K562 (cell line): ENCODE measurements around the gene ALDH8A1. TPM values are rescaled to one million over a fixed set of nuclear protein-coding genes. Genes with fewer than 3 reads are reported as not detected.

Source experiments
- BMI1 ChIP-seq: fragments of 150-350 bp; IDR thresholded peaks from 2 replicates; pipeline ENCODE4 v1.6.1; 2014; ENCODE audit warnings: low read length
- CHD2 ChIP-seq: IDR thresholded peaks from 2 replicates; pipeline ENCODE4 v1.6.1; 2011; ENCODE audit warnings: low read depth, low read length
- CREB1 ChIP-seq, 2 experiments: sonication (generic) in 1 of 2; formaldehyde crosslinking in 1 of 2; IDR thresholded peaks; 2 replicates each; pipeline versions ENCODE4 v1.6.1 to v1.8.0; 2012 to 2022; ENCODE audit warnings: inconsistent platforms in 1 of 2, mild to moderate bottlenecking in 1 of 2, missing genetic modification reagents in 1 of 2, moderate library complexity in 1 of 2
- EHMT2 ChIP-seq: fragments of 450-650 bp; IDR thresholded peaks from 2 replicates; pipeline ENCODE4 v1.6.1; 2018; ENCODE audit warnings: antibody characterized with exemption
- HSF4 ChIP-seq: fragments of 250-450 bp; sonication (Bioruptor Pico); IDR thresholded peaks from 2 replicates; pipeline ENCODE4 v2.1.2; 2022; ENCODE audit warnings: mild to moderate bottlenecking, moderate library complexity, borderline replicate concordance
- LCOR ChIP-seq: sonication (generic); formaldehyde crosslinking; IDR thresholded peaks from 2 replicates; pipeline ENCODE4 v1.8.0; 2022; ENCODE audit warnings: mild to moderate bottlenecking, missing genetic modification reagents
- NFATC3 ChIP-seq: fragments of 450-650 bp; IDR thresholded peaks from 2 replicates; pipeline ENCODE4 v1.6.1; 2017; ENCODE audit warnings: mild to moderate bottlenecking
- NR4A1 ChIP-seq, 2 experiments: fragments of 250-450 bp in 1 of 2; fragments of 450-650 bp in 1 of 2; sonication (Bioruptor Pico) in 1 of 2; IDR thresholded peaks; 2 replicates each; pipeline versions ENCODE4 v1.4.0 to v1.6.1; 2016 to 2020; ENCODE audit warnings: mild to moderate bottlenecking in 2 of 2, missing compliant biosample characterization in 1 of 2, missing genetic modification characterization in 1 of 2, moderate library complexity in 1 of 2
- PTRF ChIP-seq: fragments of 450-650 bp; IDR thresholded peaks from 2 replicates; pipeline ENCODE4 v1.6.1; 2016; ENCODE audit warnings: mild to moderate bottlenecking, missing genetic modification characterization, missing compliant biosample characterization
- RFX7 ChIP-seq: fragments of 250-450 bp; sonication (Bioruptor Pico); IDR thresholded peaks from 2 replicates; pipeline ENCODE4 v1.5.1; 2021; ENCODE audit warnings: mild to moderate bottlenecking
- SMARCA4 ChIP-seq: fragments of 450-650 bp; IDR thresholded peaks from 2 replicates; pipeline ENCODE4 v1.6.1; 2016
- SRSF1 ChIP-seq: fragments of 200-400 bp; formaldehyde crosslinking; IDR thresholded peaks from 2 replicates; pipeline ENCODE4 v1.6.1; 2017; ENCODE audit warnings: mild to moderate bottlenecking, low read depth, low read length, moderate library complexity
- ZC3H11A ChIP-seq: IDR thresholded peaks from 2 replicates; pipeline ENCODE4 v1.6.1; 2012; ENCODE audit warnings: low read depth, low read length, improper control_type of control experiment
- ZKSCAN3 ChIP-seq: fragments of 250-450 bp; sonication (Bioruptor Pico); IDR thresholded peaks from 2 replicates; pipeline ENCODE4 v1.4.0; 2020
- ZNF133 ChIP-seq: fragments of 250-450 bp; sonication (Bioruptor Pico); IDR thresholded peaks from 2 replicates; pipeline ENCODE4 v1.4.0; 2020; ENCODE audit warnings: mild to moderate bottlenecking
- ZNF239 ChIP-seq: fragments of 250-450 bp; sonication (Bioruptor Pico); IDR thresholded peaks from 2 replicates; pipeline ENCODE4 v1.4.0; 2020; ENCODE audit warnings: mild to moderate bottlenecking
- ZNF79 ChIP-seq: fragments of 250-450 bp; sonication (Bioruptor Pico); IDR thresholded peaks from 2 replicates; pipeline ENCODE4 v1.4.0; 2020; ENCODE audit warnings: low read depth, mild to moderate bottlenecking, moderate library complexity
- polyA plus RNA-seq, 8 experiments: library from polyadenylated mRNA; depleted of rRNA in 4 of 8; stranded (reverse) in 5 of 8; unstranded in 3 of 8; fragments of >200 nt; fragmentation: Nextera tagmentation in 2 of 8; fragmentation: Illumina TruSeq in 1 of 8; extraction: Ambion mirVana in 2 of 8; extraction: Trizol in 1 of 8; gene quantifications; 2 replicates each; pipeline versions ENCODE4 v1.2.1 to v1.2.3, GENCODE V29; 2011 to 2014; ENCODE audit warnings: inconsistent platforms in 1 of 8, missing spikeins in 1 of 8
- total RNA-seq, 7 experiments: library from RNA; depleted of rRNA in 6 of 7; stranded (reverse); fragments of >200 nt in 6 of 7; fragmentation: Illumina TruSeq in 2 of 7; extraction: Trizol in 2 of 7; gene quantifications; 2 replicates each; pipeline versions ENCODE4 v1.2.1 to v1.2.3, GENCODE V29; 2011 to 2021; ENCODE audit warnings: low replicate concordance in 1 of 7
- TF ChIP-seq, protein P1 (sequence below): sonication (generic); formaldehyde crosslinking; IDR thresholded peaks from 2 replicates; pipeline ENCODE4 v1.8.0; 2022; ENCODE audit warnings: missing genetic modification reagents, mild to moderate bottlenecking, borderline replicate concordance
- TF ChIP-seq, protein P2 (sequence below): fragments of 250-450 bp; sonication (Bioruptor Pico); IDR thresholded peaks from 2 replicates; pipeline ENCODE4 v1.8.0; 2022; ENCODE audit warnings: moderate library complexity, mild to moderate bottlenecking, inconsistent platforms
- TF ChIP-seq, protein P3 (sequence below): sonication (generic); formaldehyde crosslinking; IDR thresholded peaks from 2 replicates; pipeline ENCODE4 v1.8.0; 2023; ENCODE audit warnings: missing genetic modification reagents, mild to moderate bottlenecking, borderline replicate concordance
- TF ChIP-seq, protein P4 (sequence below): fragments of 250-450 bp; sonication (Bioruptor Pico); IDR thresholded peaks from 2 replicates; pipeline ENCODE4 v1.4.0; 2020; ENCODE audit warnings: mild to moderate bottlenecking, moderate library complexity

ALDH8A1 gene
- total and polyA plus RNA-seq, 9 of the 15 experiments (the other 6 are each of a cell fraction or from before 2014, with no cell fraction given), result 0.03 to 0.18 (median 0.04) TPM; not detected in 2

DNA sequence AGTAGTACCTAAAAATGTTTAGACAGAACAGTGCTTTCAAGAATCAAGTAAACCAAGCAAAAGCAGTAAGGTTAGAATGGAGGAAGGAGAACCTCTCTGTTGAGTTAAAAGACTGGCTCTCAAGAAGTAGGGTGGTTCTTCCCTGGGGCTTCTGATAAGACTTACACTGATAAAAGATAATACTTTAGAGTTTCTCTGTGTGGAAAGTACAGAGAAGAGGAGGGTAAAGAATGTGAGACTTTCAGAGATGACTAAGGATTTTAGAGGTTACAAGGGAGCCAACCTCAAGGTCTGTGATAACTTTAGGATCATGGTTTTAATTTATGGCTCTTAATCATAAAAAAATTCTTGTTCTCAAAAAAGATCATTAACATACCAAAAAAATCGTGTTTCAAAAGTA, 30.9 kb upstream of the ALDH8A1 start (continued):
- no peak for TF ChIP-seq SRSF1
- no peak for TF ChIP-seq BMI1
- no peak for TF ChIP-seq NR4A1 (CRISPR knock-in tag; IDR thresholded peaks at IDR 0.05)
- TF ChIP-seq NR4A1 (tag; IDR thresholded peaks at IDR 0.05), result no peak
- TF ChIP-seq SMARCA4, result peak; percentile 94
- no peak for TF ChIP-seq ZC3H11A
- no peak for TF ChIP-seq CREB1 (IDR thresholded peaks at IDR 0.05)
- no peak for TF ChIP-seq CREB1 (CRISPR knock-in tag; IDR thresholded peaks at IDR 0.05)
- TF ChIP-seq EHMT2, result peak; percentile 84
- no peak for TF ChIP-seq ZKSCAN3
- no peak for TF ChIP-seq ZNF239 (CRISPR knock-in tag)
- TF ChIP-seq ZNF79 (CRISPR knock-in tag), result no peak
- TF ChIP-seq HSF4 (CRISPR knock-in tag), result no peak
- TF ChIP-seq, protein P1, sequence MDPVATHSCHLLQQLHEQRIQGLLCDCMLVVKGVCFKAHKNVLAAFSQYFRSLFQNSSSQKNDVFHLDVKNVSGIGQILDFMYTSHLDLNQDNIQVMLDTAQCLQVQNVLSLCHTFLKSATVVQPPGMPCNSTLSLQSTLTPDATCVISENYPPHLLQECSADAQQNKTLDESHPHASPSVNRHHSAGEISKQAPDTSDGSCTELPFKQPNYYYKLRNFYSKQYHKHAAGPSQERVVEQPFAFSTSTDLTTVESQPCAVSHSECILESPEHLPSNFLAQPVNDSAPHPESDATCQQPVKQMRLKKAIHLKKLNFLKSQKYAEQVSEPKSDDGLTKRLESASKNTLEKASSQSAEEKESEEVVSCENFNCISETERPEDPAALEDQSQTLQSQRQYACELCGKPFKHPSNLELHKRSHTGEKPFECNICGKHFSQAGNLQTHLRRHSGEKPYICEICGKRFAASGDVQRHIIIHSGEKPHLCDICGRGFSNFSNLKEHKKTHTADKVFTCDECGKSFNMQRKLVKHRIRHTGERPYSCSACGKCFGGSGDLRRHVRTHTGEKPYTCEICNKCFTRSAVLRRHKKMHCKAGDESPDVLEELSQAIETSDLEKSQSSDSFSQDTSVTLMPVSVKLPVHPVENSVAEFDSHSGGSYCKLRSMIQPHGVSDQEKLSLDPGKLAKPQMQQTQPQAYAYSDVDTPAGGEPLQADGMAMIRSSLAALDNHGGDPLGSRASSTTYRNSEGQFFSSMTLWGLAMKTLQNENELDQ, result no peak
- no peak for TF ChIP-seq PTRF (tag)
- no peak for TF ChIP-seq CHD2
- no peak for TF ChIP-seq RFX7 (CRISPR knock-in tag)
- TF ChIP-seq LCOR, result no peak
- no peak for TF ChIP-seq ZNF133
- TF ChIP-seq NFATC3, result 0 out of 2 replicates have a peak, but pooled peaks have one; percentile 40
- TF ChIP-seq, protein P2, sequence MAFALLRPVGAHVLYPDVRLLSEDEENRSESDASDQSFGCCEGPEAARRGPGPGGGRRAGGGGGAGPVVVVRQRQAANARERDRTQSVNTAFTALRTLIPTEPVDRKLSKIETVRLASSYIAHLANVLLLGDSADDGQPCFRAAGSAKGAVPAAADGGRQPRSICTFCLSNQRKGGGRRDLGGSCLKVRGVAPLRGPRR (CRISPR knock-in tag), result no peak
- TF ChIP-seq, protein P3, sequence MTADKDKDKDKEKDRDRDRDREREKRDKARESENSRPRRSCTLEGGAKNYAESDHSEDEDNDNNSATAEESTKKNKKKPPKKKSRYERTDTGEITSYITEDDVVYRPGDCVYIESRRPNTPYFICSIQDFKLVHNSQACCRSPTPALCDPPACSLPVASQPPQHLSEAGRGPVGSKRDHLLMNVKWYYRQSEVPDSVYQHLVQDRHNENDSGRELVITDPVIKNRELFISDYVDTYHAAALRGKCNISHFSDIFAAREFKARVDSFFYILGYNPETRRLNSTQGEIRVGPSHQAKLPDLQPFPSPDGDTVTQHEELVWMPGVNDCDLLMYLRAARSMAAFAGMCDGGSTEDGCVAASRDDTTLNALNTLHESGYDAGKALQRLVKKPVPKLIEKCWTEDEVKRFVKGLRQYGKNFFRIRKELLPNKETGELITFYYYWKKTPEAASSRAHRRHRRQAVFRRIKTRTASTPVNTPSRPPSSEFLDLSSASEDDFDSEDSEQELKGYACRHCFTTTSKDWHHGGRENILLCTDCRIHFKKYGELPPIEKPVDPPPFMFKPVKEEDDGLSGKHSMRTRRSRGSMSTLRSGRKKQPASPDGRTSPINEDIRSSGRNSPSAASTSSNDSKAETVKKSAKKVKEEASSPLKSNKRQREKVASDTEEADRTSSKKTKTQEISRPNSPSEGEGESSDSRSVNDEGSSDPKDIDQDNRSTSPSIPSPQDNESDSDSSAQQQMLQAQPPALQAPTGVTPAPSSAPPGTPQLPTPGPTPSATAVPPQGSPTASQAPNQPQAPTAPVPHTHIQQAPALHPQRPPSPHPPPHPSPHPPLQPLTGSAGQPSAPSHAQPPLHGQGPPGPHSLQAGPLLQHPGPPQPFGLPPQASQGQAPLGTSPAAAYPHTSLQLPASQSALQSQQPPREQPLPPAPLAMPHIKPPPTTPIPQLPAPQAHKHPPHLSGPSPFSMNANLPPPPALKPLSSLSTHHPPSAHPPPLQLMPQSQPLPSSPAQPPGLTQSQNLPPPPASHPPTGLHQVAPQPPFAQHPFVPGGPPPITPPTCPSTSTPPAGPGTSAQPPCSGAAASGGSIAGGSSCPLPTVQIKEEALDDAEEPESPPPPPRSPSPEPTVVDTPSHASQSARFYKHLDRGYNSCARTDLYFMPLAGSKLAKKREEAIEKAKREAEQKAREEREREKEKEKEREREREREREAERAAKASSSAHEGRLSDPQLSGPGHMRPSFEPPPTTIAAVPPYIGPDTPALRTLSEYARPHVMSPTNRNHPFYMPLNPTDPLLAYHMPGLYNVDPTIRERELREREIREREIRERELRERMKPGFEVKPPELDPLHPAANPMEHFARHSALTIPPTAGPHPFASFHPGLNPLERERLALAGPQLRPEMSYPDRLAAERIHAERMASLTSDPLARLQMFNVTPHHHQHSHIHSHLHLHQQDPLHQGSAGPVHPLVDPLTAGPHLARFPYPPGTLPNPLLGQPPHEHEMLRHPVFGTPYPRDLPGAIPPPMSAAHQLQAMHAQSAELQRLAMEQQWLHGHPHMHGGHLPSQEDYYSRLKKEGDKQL (CRISPR knock-in tag), result no peak
- TF ChIP-seq, protein P4, sequence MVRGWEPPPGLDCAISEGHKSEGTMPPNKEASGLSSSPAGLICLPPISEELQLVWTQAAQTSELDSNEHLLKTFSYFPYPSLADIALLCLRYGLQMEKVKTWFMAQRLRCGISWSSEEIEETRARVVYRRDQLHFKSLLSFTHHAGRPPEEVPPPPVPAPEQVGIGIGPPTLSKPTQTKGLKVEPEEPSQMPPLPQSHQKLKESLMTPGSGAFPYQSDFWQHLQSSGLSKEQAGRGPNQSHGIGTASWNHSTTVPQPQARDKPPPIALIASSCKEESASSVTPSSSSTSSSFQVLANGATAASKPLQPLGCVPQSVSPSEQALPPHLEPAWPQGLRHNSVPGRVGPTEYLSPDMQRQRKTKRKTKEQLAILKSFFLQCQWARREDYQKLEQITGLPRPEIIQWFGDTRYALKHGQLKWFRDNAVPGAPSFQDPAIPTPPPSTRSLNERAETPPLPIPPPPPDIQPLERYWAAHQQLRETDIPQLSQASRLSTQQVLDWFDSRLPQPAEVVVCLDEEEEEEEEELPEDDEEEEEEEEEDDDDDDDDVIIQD, result no peak
